ENCODE measurements around the gene CFAP410.
A peak's percentile ranks its signal among the peaks of the same experiment; 100 is the strongest.

CFAP410 gene

GRCh38 chr21:44329086-44329889, 9.9 kb downstream of the CFAP410 start:
- H3K4me3 ChIP-seq (ENCODE audit: low read depth, low read length): no peak overlapping the region
- peaks cover 15% of the 10 kb centered on the region for H3K4me1 ChIP-seq
- peaks cover 4% of the 10 kb centered on the region; the same call in 1 of the 2 replicates for H3K36me3 ChIP-seq
- peak; percentile 86 for DNase-seq
- no peak for TF ChIP-seq CTCF (IDR thresholded peaks at IDR 0.05; ENCODE audit: low read depth, low read length)
- H3K9me3 ChIP-seq: no peaks in the 10 kb centered on the region
- H3K27me3 ChIP-seq: no peaks in the 10 kb centered on the region

- no peak for DNase-seq
- Histone ChIP-seq H3K9me3 (no peaks in the 10 kb centered on the region), H3K4me3 (ENCODE audit: low read depth, low read length) (no peak overlapping the region), H3K27me3 (no peaks in the 10 kb centered on the region), H3K4me1 (peaks cover 15% of the 10 kb centered on the region), H3K36me3 (peaks cover 4% of the 10 kb centered on the region; the same call in 1 of the 2 replicates)
- no peak for TF ChIP-seq CTCF (IDR thresholded peaks at IDR 0.05; ENCODE audit: low read depth, low read length)
These were observed 10.8 kb downstream of the CFAP410 start for GRCh38 chr21:44328242-44328895.

- Histone ChIP-seq H3K36me3 (peaks cover 4% of the 10 kb centered on the region; the same call in 1 of the 2 replicates), H3K27me3 (no peaks in the 10 kb centered on the region), H3K4me3 (ENCODE audit: low read depth, low read length) (no peak overlapping the region), H3K4me1 (peaks cover 15% of the 10 kb centered on the region), H3K9me3 (no peaks in the 10 kb centered on the region)
- DNase-seq: no peak
- TF ChIP-seq CTCF (IDR thresholded peaks at IDR 0.05; ENCODE audit: low read depth, low read length): no peak
These were observed 11.6 kb downstream of the CFAP410 start for GRCh38 chr21:44327603-44327974.

GRCh38 chr21:44326716-44327602, 12.2 kb downstream of the CFAP410 start:
- no peak overlapping the region for H3K4me3 ChIP-seq (ENCODE audit: low read depth, low read length)
- H3K9me3 ChIP-seq: no peaks in the 10 kb centered on the region
- DNase-seq: peak; percentile 81
- H3K4me1 ChIP-seq: peaks cover 15% of the 10 kb centered on the region
- no peaks in the 10 kb centered on the region for H3K27me3 ChIP-seq
- peak; percentile 31; the same call in 1 of the 2 replicates for TF ChIP-seq CTCF (IDR thresholded peaks at IDR 0.05; ENCODE audit: low read depth, low read length)
- H3K36me3 ChIP-seq: peaks cover 4% of the 10 kb centered on the region; the same call in 1 of the 2 replicates

GRCh38 chr21:44326272-44326647, 12.9 kb downstream of the CFAP410 start:
- Histone ChIP-seq H3K4me1 (peaks cover 15% of the 10 kb centered on the region), H3K9me3 (no peaks in the 10 kb centered on the region), H3K27me3 (no peaks in the 10 kb centered on the region), H3K36me3 (peaks cover 4% of the 10 kb centered on the region; the same call in 1 of the 2 replicates), H3K4me3 (ENCODE audit: low read depth, low read length) (no peak overlapping the region)
- no peak for DNase-seq
- no peak for TF ChIP-seq CTCF (IDR thresholded peaks at IDR 0.05; ENCODE audit: low read depth, low read length)

All from BE2C (cell line).